ENCODE data around the gene ATG7.

The ATG7 gene

DNA sequence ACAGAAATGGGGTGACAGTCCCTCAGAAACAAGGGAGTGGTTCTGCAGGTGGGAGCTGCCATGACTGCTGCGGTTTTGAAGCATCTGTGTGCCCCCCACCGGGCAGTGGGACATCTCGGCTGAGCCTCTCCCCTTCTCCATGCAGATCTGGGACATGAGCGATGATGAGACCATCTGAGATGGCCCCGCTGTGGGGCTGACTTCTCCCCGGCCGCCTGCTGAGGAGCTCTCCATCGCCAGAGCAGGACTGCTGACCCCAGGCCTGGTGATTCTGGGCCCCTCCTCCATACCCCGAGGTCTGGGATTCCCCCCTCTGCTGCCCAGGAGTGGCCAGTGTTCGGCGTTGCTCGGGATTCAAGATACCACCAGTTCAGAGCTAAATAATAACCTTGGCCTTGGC lies 282.5 kb downstream of the ATG7 start:
- no peak for DNase-seq (ENCODE audit: low spot score)

DNA sequence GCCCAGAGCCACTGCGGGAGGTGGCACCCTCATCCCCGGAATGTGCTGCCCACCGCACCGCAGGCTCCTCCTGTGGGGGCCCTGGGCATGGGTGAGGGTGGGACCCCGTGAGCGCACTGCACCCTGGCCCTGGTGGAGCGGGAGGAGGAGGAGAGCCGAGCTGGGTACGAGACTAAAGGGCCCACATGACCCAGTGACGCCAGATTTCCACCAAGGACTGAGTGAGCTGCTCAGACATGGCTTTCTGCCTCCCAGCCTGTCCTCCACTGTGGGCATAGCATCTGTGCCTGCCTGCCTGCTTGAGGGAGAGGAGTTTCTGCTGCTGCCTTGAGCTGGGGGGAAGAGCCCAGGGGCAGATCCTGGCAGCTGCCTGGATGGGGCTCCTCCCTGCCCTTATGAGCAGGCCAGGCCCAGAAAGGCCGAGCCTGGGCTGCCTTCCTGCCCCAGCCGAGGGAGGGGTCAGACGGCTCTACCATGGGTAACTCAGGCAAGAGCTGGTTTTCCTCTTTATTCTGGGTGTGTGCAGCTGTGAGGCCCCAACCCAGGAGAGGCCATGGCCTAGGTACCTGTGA lies 283.1 kb downstream of the ATG7 start:
- no peak for DNase-seq (ENCODE audit: low spot score)

DNA sequence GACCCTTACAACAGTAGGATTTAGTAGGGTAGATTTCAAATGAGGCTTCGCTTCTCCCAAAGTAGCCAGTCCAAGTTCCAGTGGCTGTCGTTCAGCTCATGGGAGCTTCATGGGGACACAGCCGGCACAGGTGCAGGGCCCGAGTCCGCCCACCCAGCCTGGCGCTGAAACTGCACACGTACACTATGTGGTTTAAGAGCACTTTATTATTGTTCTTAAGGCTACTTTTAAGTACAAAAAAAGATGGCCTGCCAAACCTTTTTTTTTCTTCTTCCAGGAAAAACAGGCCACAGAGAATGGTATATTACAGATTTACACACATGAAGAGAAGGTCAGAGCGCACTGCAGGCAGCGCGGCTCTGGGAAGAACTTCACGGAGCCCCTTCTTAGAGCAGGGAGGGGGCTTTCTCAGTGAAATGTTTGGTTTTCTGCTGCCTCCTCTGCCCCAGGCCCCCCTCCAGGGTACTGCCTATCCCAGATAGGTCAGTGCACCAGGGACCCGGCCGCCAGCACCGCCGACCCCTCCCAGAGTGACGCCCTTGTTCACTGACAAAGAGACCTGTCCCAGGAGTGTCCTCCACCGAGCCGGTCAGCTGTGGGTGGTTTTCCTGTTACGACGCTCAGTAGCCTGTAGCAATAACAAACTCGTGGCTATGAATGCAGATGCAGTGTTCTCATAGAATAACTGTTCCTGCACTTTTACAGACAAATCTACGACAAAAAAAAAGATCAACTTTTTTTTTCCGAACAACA lies 283.9 kb downstream of the ATG7 start:
- no peak for DNase-seq (ENCODE audit: low spot score)

- DNase-seq (ENCODE audit: low spot score), result no peak
These were observed 284.9 kb downstream of the ATG7 start for GRCh38 chr3:11556851-11557644.

DNA sequence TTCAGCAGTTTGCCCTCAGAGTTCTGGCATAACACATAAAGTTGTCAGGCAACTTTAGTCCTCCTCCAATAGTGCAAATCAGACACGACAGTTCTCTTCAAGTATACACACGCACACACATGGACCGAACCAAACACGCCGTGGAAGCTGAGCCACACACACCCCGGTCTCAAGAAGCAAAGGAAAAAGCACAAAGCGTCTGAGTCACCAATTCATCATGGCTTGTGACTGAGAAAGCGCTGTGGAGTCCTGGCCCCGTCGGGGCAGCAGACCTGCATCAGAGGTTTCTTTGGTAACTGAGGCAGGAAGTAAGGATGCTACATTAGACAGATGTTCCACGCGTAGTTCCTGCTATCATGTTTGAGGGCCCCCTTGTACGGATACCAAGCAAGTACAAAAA lies 285.8 kb downstream of the ATG7 start:
- no peak for DNase-seq (ENCODE audit: low spot score)

- DNase-seq (ENCODE audit: low spot score), result no peak
These were observed 286.3 kb downstream of the ATG7 start for GRCh38 chr3:11558411-11558903.

DNA sequence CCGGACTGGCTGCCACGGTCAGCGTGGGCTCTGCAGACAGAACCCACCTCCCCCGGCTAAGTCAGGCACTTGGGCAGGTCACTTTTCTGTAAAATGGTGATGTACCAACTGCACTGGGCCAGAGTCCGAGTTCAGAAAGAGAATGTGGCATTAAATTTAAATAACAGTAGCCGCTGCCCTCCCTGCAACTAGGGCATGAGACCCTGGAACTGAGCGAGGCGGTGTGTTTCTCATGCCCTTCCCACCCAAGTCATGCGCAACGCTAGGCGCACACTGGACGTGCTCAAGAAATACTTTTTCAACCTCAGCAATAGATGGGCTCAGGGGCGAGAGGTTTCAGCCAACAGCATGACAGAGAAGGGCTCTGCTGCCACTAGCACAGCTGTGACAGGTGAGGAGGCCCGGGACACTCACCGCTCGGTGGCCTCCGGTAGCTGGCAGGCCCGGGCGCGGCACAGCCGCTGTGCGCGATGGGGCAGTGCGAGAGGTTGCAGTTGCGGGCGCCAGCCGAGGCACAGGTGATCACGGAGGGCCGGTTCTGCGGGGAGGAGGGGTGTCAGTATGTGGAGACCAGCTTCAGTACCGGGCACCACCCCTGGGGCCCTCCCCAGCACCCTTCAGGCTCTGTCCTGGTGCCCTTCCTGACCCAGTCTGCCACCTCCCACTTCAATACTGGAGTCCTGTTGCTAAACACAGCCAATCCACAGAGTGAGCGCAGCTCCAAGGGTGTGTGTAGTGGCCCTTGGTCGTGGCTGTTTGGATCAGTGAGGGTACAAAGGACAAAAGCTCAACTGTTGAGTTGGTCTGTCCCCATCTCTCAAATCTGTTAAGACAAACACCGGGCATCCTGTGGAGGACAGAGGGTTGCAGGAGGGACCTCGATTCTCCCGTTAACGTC lies 287.0 kb downstream of the ATG7 start:
- no peak for DNase-seq (ENCODE audit: low spot score)

DNA sequence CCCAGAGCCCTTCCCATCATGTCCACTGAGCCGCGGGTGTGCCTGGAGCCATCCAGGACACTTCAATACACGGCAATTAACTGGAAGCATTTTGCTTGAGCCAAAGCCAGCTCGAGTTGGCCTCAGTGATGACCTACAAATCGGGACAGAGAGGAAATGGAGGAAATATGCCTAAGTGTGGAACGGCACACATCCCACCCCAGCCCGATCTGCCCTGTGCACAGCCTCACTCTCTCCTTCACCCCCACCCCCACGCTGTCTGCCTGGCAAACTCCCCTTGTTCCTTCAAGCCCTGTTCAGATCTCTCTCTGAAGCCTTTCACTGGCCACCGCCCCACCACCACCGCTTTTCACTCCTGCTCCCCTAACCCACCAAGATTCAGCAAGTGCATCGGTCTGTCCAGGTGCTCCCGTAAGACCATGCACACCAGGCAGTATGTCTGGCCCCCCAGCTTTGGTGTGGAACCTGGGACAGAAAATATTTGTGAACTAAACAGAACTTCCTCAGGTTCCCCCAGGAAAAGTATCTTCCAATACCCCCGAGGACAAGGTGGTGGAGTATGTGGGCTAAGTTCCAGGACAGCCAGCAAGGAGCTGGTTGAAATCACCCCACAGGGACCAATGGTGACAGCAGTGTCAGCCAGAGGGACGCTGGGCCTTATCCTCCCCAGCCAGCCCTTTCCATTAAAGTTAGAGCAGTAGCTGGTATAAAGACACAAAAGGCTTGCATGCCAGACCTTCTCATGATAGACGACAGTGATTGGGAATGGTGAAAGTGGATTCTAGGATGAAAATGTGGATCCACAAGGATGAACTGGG lies 287.8 kb downstream of the ATG7 start:
- no peak for DNase-seq (ENCODE audit: low spot score)

DNA sequence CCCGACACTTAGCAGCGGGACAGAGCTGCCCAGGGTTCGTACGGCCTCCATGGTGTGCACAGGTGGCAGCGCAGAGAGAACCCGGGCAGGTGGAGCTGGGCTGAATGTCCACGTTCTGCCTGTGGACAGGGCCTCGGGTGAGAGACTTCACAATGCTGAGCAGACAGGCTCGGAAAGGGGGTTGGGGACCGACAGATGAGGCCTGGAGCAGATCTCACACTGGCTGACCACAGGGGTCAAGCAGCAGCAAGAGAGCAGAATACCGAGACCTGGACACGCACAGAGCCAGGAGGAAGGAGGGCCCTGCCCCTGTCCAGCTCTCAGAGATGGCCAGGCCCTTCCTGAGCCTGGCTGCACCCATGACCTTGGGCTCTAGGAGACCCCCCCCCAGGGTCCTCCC lies 288.5 kb downstream of the ATG7 start:
- DNase-seq (ENCODE audit: low spot score), result no peak

DNA sequence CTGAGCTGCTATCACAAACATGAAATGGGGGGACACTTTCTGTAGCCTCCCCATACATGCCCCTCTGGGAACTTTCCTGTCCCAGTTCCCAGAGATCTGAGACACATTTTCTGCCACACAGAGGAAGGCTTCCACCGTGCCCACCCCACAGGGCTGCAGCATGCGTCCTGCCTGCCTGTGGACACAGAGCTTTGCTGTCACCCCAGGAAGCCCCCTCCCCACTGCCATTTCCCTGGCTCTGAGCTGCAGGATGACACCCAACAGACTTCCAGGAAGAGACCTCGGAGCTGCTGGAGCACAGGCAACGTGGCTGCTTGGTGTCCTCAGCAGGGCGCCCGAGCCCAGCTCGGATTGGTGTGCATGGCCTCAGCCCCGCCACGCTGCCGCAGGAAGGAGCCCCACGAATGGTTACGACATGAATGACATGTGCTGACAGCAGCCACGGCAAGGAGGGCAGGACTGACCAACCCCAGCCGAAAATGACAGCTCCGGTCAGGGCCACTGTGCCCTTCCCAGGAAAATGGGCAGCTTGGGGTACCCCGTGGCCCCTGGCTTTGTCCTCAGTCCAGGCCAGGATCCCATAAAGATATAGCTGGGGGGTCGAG lies 290.2 kb downstream of the ATG7 start:
- DNase-seq (ENCODE audit: low spot score), result no peak

- DNase-seq (ENCODE audit: low spot score), result no peak
These were observed 291.1 kb downstream of the ATG7 start for GRCh38 chr3:11563159-11563864.

DNA sequence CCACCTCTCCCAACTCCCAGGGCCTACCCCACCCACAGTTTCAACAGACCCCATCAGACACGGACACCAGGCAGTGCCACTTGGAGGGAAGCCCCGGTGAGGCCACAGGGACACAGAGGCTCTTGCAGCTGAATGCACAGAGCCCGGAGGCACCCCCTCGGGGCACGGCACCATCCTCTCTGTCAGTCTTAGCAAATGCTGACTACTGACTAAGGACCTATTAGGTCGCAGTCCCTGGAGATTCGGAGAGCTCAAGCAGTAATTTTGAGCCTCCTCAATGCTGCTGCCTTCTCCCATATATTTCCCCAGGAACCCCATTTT lies 291.6 kb downstream of the ATG7 start:
- DNase-seq (ENCODE audit: low spot score), result no peak

DNA sequence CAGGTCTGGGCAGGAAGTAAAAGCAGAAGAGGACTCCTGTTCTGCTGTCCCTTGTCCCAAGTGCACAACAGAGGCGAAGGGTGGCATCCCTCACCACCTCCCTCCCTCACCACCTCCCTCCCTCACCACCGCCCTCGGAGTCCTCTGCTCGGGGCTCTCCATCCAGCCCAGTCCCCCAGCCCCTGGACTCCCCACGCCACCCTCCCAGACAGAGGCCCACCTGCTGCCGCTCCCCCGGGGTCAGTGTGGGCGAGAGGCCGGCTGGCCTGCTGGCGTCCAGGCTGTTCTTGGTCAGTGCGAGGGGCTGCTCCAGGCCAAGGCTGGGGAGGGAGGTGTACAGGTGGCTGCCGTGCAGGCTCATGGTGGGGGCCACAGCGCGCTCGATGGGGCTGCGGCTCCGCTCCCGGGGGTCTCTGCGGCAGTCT lies 292.4 kb downstream of the ATG7 start:
- DNase-seq (ENCODE audit: low spot score), result no peak

DNA sequence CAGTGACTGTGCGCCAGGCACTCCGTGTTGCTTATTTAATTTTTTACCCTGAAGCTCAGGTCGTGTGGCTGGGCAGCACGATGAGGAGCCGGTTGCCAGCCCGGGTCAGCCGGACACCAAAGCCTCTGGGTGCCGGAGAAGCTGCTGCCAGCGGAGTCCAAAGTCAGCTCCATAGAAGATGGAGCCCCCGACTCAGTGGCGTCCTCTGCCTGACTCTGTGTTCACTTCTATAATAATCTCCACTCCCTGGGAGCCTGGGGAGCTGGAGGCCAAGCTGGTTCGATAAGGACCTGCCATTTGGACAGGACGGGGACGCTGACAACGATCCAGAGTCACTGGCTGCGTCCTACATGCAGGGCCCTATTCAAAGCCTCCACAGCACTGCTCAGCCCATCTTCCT lies 292.9 kb downstream of the ATG7 start:
- DNase-seq (ENCODE audit: low spot score), result no peak

- DNase-seq (ENCODE audit: low spot score), result no peak
These were observed 293.3 kb downstream of the ATG7 start for GRCh38 chr3:11565492-11565891.

DNA sequence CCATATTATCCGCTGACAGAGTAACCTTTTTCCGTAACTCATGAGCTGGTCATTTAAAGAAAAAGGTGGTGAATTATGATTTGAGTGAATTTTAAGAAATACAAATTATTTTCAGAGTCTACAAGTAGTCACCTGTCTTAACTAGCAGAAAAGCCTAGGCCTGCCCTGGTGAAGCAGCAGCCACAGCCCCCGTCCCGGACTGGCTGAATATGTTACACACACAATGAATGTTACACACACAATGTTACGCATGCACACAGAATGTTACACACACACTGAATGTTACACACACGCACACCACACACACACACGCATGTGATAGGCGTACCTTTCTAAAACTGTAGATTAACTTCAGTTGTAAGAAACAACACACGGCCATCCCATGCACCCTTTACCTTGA lies 293.7 kb downstream of the ATG7 start:
- DNase-seq (ENCODE audit: low spot score), result no peak

DNA sequence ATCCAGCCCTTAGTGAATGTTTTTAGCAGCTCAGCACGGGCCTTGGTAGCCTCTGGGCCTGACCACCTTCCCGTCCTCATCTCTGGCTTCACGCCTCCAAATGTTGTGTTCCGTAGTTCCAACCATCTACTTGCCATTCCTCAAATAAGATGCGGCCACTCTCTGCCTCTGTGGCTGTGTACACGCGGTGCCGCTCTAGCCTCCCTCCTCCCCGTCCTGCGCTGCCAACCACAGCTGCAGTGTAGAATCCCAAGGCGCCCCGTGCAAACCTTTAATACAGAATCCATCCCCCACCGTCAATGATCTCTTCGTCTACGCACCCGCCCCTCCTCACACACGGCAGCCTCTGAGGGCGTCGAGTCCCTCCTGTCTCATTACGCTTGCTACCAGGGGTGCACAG lies 294.3 kb downstream of the ATG7 start:
- no peak for DNase-seq (ENCODE audit: low spot score)

- no peak for DNase-seq (ENCODE audit: low spot score)
These were observed 294.7 kb downstream of the ATG7 start for GRCh38 chr3:11566916-11567315.

- no peak for DNase-seq (ENCODE audit: low spot score)
These were observed 295.6 kb downstream of the ATG7 start for GRCh38 chr3:11567516-11568467.
